ENCODE data around the gene RFPL4AL1.
"Not testable (repeated sequence)": the region's sequence is repeated elsewhere in the genome, so short reads cannot be mapped to it uniquely, and the experiment has no call there.

The RFPL4AL1 gene
- 0 reads per million in 2 donors for total RNA-seq

DNA sequence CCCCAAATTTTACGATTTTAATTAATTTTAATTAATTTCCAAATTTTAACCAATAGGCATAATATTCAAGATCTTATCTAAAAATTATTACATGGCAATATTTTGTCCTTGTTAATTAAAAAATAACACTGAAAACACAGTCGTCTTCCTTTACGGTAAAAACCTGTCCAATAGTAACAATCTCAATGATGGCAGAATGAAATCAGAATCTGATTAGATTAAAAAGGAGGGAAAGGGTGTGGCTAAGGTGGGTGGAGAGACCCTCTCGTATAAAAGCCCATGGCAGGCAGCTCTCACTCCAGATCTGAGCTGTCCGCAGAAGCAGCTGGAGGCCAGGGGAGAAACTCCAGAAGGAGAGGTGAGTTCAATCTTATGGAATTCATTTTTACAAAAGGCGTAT, at the start of gene RFPL4AL1:
TSS of gene RFPL4AL1 (plus strand) at position 301 of the 400 bp plus-strand sequence. CDS start 2,687 bp downstream, outside the sequence.
- not testable (repeated sequence) for DNase-seq

DNA sequence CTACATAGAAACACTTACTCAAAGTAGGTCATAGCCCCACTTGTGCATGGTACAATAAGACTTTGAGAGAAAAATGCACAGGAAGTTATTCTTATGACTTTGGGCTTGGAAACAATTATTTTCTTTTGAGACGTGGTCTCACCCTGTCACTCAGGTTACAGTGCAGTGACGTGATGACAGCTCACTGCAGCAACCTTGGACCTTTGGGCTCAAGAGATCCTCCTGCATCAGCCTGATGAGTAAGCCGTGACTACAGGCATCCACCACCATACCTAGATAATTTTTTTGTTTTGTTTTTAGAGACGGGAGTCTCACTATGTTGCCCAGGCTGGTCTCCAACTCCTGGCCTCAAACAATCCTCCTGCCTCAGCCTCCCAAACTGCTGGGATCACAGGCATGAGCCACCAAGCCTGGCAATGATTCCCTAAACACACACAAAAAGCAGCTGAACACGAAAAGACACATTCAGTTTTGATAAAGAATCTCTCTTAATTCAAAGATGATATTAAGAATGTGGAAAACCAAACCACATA, 48.6 kb upstream of the RFPL4AL1 start:
- no peak for DNase-seq

DNA sequence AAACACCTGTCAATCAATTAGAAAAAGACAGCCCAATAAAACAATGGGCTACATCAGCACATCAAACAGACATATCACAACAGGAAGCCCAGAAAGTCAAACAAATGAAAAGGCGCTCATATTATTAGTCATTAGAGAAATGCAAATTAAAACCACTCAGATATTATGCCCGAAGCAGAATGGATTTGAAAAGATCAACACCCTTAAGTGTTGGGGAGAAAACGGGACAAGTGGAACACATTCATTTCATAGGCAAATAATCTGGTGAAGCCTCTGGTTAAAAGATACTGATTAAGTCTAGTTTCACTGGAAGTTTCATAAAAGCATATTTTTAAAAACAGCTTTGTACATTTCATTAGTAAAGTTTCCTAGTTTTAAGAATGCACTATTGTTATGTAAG, 48.1 kb upstream of the RFPL4AL1 start:
- no peak for DNase-seq

DNA sequence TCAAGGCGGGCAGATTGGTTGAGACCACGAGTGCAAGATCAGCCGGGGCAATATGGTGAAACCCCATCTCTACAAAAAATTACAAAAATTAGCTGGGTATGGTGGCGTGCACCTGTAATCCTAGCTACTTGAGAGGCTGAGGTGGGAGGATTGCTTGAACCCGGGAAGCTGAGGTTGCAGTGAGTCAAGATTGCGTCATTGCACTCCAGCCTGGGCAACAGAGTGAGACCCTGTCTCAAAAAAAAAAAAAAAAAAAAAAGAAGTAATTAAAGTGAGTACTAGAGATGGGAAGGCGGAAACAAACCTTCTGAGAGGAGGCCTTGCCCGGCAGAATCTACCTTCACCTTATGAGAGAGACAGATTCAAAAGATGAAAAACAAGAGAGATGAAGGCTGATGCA, 45.4 kb upstream of the RFPL4AL1 start:
- DNase-seq: no peak

DNA sequence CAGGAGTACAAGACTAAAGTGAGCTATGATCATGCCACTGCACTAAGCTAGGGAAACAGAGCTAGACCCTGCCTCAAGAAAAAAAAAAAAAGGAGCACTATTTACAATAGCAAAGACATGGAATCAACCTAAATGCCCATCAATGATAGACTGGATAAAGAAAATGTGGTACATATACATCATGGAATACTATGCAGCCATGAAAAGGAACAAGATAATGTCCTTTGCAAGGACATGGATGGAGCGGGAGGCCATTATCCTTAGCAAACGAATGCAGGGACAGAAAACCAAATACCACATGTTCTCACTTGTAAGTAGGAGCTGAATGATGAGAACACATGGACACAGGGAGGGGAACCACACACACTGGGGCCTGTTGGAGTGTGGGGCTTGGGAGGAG, 38.5 kb upstream of the RFPL4AL1 start:
- DNase-seq: not testable (repeated sequence)

DNA sequence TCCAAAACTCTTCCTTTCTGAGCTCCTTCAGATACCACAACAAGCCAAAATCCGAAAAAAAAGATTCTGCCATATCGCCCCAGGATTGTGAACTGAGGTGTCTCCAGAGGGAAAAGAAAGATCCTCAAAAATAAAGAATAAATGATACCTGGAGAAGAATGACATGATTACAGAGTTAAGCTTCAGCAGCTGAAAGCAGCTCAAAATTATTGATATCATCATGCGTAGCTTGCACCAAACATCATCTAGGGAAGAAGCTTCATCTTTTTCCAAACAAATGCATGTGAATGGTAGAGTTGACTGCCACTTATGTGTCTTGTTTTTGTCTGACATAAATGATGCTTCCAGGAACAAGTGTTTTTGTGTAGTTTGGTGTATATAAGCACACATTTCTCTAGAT, 30.6 kb upstream of the RFPL4AL1 start, which contains the start of gene NLRP9:
TSS of gene NLRP9 (minus strand) at position 101 of the 400 bp plus-strand sequence. CDS start at position 73, 28 bp downstream.
- no peak for DNase-seq

DNA sequence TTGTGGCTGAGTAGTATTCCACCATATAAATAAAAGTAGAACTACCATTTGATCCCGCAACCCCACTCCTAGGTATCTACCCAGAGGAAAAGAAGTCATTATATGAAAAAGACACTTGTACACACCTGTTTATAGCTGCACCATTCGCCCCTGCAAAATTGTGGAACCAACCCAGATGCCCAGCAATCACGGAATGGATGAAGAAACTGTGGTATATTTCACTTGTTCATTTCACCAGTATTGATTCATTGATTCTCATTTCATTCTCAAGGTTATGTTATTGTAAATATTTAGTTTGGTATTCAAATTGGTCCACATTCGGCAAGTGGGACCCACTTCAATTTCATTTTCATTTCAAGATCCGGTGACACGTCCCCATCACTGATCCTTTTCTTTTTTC, 18.2 kb upstream of the RFPL4AL1 start:
- DNase-seq: no peak

DNA sequence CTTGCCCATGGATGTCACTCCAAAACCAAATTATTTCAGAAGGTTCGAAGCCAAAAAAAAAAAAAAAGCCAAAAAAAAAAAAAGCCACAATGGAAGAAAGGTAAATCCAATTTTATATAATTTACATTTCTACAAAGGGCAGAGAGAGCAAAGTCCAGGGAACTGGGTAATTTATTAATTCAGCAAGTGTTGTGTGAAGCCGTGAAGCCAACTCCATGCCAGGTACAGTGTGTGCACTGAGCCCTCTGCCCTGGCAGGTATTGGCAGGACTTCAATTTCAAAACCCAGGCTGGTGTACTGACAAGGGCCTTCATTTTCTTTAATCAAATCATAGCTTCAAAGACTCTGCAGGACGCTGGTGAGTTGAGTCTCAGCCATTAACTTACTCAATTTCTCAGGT, 15.5 kb upstream of the RFPL4AL1 start:
- DNase-seq: no peak

DNA sequence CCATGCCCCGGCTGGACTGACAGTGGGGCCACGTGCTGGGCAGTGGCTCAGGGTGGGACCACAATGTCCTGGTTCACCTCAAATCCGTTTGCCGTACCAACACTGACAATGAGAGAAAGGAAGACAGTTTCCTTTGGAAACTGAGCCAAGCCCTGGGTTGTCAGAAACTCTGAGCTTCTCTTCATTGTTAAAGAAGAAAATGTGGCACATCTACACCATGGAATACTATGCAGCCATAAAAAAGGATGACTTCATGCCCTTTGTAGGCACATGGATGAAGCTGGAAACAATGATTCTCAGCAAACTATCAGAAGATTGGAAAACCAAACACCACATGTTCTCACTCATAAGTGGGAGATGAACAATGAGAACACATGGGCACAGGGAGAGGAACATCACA, 12.1 kb upstream of the RFPL4AL1 start:
- DNase-seq: not testable (repeated sequence)

DNA sequence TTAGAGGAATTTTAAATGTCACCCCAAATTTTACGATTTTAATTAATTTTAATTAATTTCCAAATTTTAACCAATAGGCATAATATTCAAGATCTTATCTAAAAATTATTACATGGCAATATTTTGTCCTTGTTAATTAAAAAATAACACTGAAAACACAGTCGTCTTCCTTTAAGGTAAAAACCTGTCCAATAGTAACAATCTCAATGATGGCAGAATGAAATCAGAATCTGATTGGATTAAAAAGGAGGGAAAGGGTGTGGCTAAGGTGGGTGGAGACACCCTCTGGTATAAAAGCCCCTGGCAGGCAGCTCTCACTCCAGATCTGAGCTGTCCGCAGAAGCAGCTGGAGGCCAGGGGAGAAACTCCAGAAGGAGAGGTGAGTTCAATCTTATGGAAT, 10.1 kb upstream of the RFPL4AL1 start, which contains the start of gene RFPL4A:
TSS of gene RFPL4A (plus strand) at position 301 of the 400 bp plus-strand sequence. CDS start 2,704 bp downstream, outside the sequence.
- not testable (repeated sequence) for DNase-seq

DNA sequence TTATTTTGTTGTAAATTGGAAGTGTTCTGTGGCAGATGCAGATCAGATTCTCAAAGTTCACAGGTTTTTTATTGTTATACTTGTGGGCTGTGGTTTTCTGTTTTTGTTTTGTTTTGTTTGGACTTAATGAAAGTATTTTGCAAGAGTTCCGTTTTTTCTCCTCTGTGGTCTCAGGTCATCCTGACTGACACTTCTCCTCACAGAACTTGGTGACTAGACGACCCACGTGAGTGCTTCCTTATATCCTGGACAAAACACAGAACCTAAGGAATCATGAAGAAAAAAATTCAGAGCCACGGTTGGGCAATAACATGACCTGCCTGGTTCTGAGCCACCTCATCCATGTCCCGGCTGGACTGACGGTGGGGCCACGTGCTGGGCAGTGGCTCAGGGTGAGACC, 2.5 kb upstream of the RFPL4AL1 start:
- no peak for DNase-seq

DNA sequence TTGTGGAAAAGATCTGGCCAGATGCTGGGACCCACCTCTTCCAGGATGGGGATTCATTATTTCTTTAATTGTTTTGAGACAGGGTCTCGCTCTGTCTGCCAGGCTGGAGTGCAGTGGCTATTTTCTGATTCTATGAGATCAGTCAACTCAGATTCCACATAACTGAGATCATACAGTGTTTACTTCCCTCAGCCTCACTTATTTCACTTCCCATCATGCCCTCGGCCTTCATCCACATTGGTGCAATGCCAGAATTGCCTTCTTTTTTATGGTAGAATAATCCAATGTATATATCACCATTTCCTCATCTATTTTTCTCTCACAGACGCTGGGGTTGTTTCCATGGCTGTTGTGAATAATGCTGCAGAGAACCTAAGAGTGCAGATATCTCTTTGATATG, 714 bp downstream of the RFPL4AL1 start:
- DNase-seq: not testable (repeated sequence)

DNA sequence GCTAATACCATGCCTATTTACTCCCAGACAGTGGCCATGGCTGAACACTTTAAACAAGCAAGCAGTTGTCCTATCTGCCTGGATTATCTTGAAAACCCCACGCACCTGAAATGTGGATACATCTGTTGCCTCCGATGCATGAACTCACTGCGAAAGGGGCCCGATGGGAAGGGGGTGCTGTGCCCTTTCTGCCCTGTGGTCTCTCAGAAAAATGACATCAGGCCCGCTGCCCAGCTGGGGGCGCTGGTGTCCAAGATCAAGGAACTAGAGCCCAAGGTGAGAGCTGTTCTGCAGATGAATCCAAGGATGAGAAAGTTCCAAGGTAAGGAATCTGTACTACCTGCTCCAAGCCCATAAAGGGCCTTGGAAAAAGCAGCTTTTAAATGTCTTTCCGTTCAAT, 8.6 kb downstream of the RFPL4AL1 start:
- no peak for DNase-seq

DNA sequence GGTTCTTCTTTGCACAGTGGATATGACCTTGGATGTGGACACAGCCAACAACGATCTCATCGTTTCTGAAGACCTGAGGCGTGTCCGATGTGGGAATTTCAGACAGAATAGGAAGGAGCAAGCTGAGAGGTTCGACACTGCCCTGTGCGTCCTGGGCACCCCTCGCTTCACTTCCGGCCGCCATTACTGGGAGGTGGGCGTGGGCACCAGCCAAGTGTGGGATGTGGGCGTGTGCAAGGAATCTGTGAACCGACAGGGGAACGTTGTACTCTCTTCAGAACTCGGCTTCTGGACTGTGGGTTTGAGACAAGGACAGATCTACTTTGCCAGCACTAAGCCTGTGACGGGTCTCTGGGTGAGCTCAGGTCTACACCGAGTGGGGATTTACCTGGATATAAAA, 9.4 kb downstream of the RFPL4AL1 start:
- no peak for DNase-seq

DNA sequence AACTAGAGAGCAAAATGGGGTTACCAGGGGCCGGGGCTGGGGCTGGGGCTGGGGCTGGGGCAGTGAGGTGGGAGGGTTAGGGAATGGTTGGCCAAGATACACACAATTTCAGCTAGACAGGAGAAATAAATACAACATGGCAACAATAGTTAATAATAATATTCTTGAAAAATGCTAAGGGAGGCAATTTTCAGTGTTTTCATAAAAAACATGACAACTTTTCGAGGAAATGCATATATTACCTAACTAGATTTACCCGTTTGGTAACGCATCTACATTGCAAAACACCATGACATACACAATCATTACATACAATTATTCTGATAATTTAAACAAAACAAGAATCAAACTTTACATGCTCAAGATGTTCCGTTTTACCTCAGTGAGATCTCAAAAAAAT, 12.2 kb downstream of the RFPL4AL1 start:
- no peak for DNase-seq

DNA sequence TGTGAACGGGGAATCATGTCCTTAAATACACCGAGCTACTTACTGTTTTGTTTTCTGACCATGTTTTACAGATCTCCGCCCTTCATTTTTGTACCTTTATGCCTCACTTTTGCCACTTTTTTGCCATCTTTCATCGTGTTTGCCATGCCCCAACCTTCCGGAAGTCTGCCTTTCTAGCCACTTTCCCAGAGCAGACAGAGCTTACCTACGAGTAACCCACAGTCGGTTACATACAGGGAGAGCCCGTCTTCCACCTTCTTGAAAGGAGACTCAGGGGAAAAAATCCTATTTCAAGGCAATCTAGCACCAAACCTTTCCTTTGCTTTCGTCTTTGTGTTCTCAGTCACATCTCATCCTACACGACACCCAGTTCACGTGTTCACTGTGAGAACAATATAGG, 26.1 kb downstream of the RFPL4AL1 start:
- DNase-seq: no peak

DNA sequence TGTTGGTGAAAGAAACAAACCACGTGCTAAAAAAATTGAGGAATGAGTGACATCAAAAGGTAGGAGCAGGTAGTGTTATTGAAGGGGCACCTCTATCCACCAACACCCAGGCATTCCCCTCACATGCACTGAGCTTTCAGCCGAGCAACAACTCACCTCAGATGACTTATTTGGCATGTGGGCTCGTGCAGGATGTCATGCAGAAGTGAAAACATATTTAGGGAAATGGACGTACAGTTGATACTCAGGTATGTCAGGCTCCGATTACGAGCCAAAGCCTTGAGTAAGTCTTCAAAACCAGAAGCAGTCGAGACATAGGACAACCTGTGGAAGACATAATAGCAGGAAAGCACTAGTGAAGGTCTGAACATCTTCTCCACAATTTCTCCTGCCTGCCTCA, 32.5 kb downstream of the RFPL4AL1 start:
- no peak for DNase-seq

DNA sequence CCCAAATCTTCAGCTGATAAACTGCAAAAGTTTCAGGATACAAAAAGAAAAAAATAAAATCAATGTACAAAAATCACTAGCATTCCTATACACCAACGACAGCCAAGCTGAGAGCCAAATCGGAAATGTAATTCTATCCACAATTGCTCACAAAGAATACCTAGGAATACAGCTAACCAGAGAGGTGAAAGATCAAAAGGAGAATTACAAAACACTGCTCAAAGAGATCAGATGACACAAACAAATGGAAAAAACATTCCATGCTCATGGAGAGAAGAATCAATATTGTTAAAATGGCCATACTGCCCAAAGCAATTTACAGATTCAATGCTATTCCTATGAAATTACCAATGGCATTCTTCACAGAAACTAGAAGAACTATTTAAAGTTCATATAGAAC, 33.4 kb downstream of the RFPL4AL1 start:
- no peak for DNase-seq

DNA sequence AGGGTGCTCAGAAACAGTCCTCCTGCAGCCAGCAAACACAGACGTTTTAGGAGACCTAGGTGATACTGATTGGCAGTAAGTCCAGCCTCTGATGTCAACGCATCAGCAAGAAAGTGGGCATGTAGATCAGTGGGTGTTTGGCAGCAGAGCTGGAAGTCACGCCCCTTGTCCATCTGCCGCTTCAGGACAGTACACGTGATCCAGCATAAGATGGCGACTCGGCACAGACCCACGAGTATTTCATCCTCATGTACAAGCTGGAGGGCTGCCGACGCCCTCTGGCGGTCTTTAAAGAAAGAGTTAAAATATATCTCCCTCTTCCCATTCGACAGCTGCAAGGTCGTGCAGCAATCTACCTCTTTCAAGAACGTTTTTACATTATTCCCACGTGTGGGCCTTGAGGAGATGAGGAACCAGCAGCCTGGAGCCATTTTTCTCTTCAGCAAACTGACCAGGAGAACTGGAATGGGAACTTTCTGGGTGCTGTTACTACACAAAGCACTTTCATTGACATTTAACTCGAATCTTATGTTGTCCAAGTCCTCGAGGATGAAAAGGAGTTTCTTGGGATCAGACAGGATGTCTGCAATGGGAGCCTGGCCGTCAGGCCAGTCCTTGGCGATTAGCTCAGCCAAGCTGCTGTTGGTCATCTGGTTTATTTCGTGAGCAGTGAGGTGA, 40.6 kb downstream of the RFPL4AL1 start:
- DNase-seq: no peak

DNA sequence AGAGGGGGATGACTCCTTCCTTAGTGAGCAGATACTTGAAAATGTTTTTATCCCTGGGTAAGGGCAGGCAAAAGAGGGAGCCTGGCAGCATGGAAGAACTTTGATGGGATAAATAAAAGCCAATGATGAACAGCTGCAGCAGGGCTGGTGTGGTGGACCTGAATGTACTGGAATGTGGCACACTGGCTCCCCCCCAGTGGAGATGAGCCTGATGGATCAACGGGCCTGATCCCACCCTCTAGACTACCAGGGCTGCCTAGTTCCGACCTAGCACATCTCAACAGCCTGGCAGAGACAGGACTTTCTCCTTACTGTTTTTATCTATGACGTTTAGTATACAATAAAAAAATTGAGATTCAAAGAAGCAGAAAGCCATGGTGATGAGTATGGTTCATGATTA, 42.4 kb downstream of the RFPL4AL1 start:
- DNase-seq: no peak

DNA sequence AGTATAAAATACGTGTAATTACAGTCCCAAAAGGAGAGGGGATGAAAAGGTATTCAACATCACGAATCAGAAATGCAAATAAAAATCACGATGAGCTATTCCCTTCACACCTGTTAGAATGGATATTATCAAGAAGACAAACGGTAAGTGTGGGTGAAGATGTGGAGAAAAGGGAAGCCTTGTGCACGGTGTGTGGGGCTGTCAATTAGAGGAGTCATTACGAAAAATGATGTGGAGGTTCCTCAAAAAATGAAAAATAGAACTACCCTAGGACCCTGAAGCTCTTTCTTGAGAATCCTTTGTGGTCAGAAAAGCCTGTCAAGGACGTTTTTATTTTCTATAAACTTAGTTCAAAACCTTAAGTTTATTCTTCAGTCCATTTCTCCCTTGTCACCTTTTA, 43.5 kb downstream of the RFPL4AL1 start:
- DNase-seq: no peak

DNA sequence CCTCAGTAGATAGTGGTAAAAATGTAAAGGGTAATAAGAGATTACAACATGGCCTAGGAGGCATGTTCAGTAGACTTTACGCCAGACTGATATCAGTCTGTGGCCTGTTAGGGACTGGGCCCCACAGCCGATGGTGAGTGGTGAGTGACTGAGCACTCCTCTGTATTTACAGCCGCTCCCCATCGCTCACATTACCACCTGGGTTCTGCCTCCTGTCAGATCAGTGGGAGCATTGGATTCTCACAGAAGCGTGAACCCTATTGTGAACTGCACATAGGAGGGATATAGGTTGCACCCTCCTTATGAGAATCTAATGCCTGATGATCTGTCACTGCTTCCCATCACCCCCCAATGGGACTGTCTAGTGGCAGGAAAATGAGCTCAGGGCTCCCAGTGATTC, 45.0 kb downstream of the RFPL4AL1 start:
- no peak for DNase-seq

DNA sequence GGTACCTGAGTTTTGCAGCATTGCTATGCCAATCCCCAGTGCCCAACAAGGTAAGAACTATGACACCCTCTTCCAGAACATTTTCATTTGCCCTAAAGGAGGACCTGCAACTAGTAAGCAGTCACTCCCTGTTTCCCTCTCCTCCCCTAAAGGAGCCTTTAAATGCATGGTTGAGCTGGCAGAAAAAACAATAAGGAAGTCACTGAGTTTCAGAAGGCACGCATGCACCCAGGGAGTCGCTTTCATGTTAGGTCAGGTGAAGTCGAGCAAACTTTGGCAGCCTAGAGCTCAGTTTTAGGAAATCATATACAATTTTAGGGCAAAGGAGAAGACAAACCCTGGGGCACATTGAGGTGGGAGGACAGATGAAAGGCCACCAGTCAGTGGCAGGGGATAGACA, 51.1 kb downstream of the RFPL4AL1 start:
- DNase-seq: no peak

Measured in T-helper 9 cell (primary cell).